Measurements from ENCODE around the gene B3GNT4. TPM values are rescaled to one million over a fixed set of nuclear protein-coding genes. Genes with fewer than 3 reads are reported as not detected.

B3GNT4 gene
- total RNA-seq, result not detected
- polyA plus RNA-seq (2013, experiment 1 of 2), result 0.88 TPM
- polyA plus RNA-seq (2013, experiment 2 of 2), result 1.8 TPM
- total RNA-seq, result 0 to 2.7 (median 0.50) reads per million in 172 experiments

DNA sequence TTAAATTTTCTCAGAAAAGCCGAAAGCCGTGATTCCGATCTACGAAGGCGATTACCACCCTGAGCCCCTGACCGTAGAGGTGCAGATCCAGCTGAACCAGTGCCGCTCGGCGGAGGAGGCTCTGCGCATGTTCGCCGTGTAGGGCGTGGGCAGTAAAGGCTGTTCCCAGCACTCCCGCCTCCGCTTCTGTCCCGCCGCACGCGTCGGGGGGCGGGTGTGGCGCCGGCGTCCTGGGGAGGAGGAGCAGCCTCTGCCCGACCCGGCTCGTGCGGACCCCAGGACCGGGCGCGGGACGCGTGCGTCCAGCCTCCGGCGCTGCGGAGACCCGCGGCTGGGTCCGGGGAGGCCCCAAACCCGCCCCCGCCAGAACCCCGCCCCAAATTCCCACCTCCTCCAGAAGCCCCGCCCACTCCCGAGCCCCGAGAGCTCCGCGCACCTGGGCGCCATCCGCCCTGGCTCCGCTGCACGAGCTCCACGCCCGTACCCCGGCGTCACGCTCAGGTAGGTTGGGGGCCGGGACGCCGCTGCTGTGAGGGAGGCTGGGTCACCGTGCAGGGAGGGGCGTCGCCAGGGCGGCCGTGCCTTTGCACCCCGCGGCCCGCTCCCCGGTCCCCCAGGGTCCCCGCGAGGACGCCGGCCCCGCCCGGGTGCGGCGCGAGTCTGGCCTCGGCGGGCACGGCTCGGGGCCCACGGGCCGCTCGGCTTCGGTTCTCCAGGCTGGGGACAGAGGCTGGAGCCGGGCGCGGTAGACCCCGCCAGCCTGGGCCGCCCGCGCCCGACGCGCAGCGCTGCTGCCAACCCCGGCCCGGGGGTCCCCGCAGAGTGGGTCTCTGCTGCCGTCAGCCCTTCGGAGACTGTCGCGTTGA lies at the start of gene B3GNT4:
B3GNT4 (plus strand) TSS at position 409 of the 866 bp plus-strand sequence. CDS start 910 bp downstream, outside the sequence.
- ChIA-PET POLR2A (interaction anchor here (1.1 to 1.8 kb wide), 6 partner anchors 20 to 763 kb away, joined by 3 to 11 read pairs (median 3); partner anchors contain the start of genes ABCB9, DIABLO, MLXIP and RSRC2), CTCF (no interaction called here)
- H3K27ac ChIP-seq (ENCODE audit: low read depth in 1 of 2, low read length in 2 of 2), result no peak within 1 kb of the TSS
- H3K4me3 ChIP-seq (ENCODE audit: low read length), result peak within 1 kb of the TSS; percentile 65
- peaks cover 12% of the 10 kb centered on the region for H3K36me3 ChIP-seq (ENCODE audit: insufficient read depth, low read length)
- Mint-ChIP-seq H3K36me3 (ENCODE audit: low read depth) (peaks cover 13% of the 10 kb centered on the region), H3K27ac (peak within 1 kb of the TSS; percentile 3), H3K9me3 (no peaks in the 10 kb centered on the region), H3K4me3 (peak within 1 kb of the TSS; percentile 83), H3K4me1 (ENCODE audit: low read depth) (peaks cover 12% of the 10 kb centered on the region), H3K27me3 (no peaks in the 10 kb centered on the region)
- intact Hi-C loops (cut with DNase I, micrococcal nuclease), result loop anchor here in 1 of 2 experiments (2.0 kb wide), 1 partner anchor 21 kb away; no protein-coding TSS in a partner anchor
- H3K9me3 ChIP-seq (ENCODE audit: control insufficient read depth in 1 of 2, insufficient read depth in 1 of 2, low read length in 2 of 2), result no peaks in the 10 kb centered on the region
- peaks cover 14% of the 10 kb centered on the region for H3K4me1 ChIP-seq (ENCODE audit: insufficient read depth, low read length)
- TF ChIP-seq, protein P1, sequence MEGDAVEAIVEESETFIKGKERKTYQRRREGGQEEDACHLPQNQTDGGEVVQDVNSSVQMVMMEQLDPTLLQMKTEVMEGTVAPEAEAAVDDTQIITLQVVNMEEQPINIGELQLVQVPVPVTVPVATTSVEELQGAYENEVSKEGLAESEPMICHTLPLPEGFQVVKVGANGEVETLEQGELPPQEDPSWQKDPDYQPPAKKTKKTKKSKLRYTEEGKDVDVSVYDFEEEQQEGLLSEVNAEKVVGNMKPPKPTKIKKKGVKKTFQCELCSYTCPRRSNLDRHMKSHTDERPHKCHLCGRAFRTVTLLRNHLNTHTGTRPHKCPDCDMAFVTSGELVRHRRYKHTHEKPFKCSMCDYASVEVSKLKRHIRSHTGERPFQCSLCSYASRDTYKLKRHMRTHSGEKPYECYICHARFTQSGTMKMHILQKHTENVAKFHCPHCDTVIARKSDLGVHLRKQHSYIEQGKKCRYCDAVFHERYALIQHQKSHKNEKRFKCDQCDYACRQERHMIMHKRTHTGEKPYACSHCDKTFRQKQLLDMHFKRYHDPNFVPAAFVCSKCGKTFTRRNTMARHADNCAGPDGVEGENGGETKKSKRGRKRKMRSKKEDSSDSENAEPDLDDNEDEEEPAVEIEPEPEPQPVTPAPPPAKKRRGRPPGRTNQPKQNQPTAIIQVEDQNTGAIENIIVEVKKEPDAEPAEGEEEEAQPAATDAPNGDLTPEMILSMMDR (IDR thresholded peaks at IDR 0.05), result no peak
- ATAC-seq (ENCODE audit: poor library complexity) (peak; percentile 81), DNase-seq (peak; percentile 50 to 85 (median 70))
- H3K27me3 ChIP-seq (ENCODE audit: control insufficient read depth in 1 of 2, insufficient read depth in 2 of 2, low read length in 2 of 2), result peaks cover 7 to 12% of the 10 kb centered on the region in 2 experiments

DNA sequence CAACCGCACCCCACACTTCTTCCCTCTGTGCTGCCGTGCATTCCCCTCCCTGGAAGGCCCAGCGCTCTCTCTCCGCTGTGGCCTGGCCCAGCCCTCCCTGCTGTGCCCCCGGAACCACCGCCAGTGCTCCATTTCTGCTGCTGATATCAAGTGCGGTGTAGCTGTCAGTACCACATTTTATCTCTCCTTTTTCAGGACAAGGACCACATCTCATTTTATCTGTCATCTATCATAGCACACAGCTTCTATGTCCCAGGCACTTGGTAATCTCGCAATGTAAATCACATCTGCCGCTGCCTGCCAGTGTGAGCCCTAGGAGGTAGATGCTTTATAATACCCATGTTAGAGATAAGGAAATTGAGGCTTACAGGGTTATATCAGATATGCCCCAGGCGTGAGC lies 47.8 kb upstream of the B3GNT4 start:
- Mint-ChIP-seq H3K36me3 (ENCODE audit: low read depth) (no peaks in the 10 kb centered on the region), H3K4me3 (no peak overlapping the region), H3K9me3 (no peaks in the 10 kb centered on the region), H3K27me3 (no peaks in the 10 kb centered on the region), H3K4me1 (ENCODE audit: low read depth) (no peaks in the 10 kb centered on the region), H3K27ac (no peak overlapping the region)
- ATAC-seq (ENCODE audit: poor library complexity) (no peak), DNase-seq (no peak)
- Histone ChIP-seq H3K9me3 (ENCODE audit: control insufficient read depth in 1 of 2, insufficient read depth in 1 of 2, low read length in 2 of 2) (no peaks in the 10 kb centered on the region), H3K4me3 (ENCODE audit: low read length) (no peak overlapping the region), H3K36me3 (ENCODE audit: insufficient read depth, low read length) (no peaks in the 10 kb centered on the region), H3K27ac (ENCODE audit: low read depth in 1 of 2, low read length in 2 of 2) (no peak overlapping the region), H3K27me3 (ENCODE audit: control insufficient read depth in 1 of 2, insufficient read depth in 2 of 2, low read length in 2 of 2) (no peaks in the 10 kb centered on the region), H3K4me1 (ENCODE audit: insufficient read depth, low read length) (no peaks in the 10 kb centered on the region)
- POLR2A ChIA-PET, result no interaction called here
- TF ChIP-seq, protein P1 (IDR thresholded peaks at IDR 0.05), result no peak
- intact Hi-C loops (cut with DNase I, micrococcal nuclease), result no loop called here
- CTCF ChIA-PET, result no interaction called here

DNA sequence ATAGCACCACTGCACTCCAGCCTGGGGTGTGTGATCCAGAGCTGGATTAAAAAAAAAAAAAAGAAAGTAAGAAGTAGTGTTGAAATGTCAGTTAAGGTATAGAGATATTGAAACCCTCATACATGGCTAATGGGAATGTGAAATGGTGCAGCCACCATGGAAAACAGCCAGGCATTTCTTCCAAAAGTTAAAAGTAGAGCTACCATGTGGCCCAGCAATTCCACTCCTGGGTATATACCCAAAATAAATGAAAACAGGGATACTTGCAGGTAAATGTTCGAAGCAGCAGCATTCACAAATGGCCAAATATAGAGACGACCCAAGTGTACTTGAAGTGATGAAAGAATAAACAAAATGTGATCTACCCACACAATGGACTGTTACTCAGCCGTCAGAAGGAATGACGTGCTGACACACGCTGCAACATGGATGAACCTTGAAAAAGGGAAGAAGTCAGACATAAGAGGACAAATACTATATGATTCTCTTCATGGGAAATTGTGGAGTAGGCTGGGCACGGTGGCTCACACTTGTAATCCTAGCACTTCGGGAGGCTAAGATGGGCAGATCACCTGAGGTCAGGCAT lies 44.7 kb upstream of the B3GNT4 start:
- H3K36me3 ChIP-seq (ENCODE audit: insufficient read depth, low read length), result no peaks in the 10 kb centered on the region
- POLR2A ChIA-PET, result interaction anchor here (0.6 kb wide), 1 partner anchor 251 kb away, joined by 4 read pairs; no protein-coding TSS in a partner anchor
- CTCF ChIA-PET, result no interaction called here
- no peaks in the 10 kb centered on the region for H3K4me1 Mint-ChIP-seq (ENCODE audit: low read depth)
- no peak overlapping the region for H3K4me3 ChIP-seq (ENCODE audit: low read length)
- TF ChIP-seq, protein P1 (IDR thresholded peaks at IDR 0.05), result no peak
- intact Hi-C loops (cut with DNase I, micrococcal nuclease), result no loop called here
- H3K4me1 ChIP-seq (ENCODE audit: insufficient read depth, low read length), result peaks cover 4% of the 10 kb centered on the region
- no peaks in the 10 kb centered on the region for H3K9me3 ChIP-seq (ENCODE audit: control insufficient read depth in 1 of 2, insufficient read depth in 1 of 2, low read length in 2 of 2)
- no peaks in the 10 kb centered on the region for H3K36me3 Mint-ChIP-seq (ENCODE audit: low read depth)
- DNase-seq, result no peak
- no peak overlapping the region for H3K27ac ChIP-seq (ENCODE audit: low read depth in 1 of 2, low read length in 2 of 2)
- no peaks in the 10 kb centered on the region for H3K27me3 Mint-ChIP-seq
- ATAC-seq (ENCODE audit: poor library complexity), result no peak
- H3K27me3 ChIP-seq (ENCODE audit: control insufficient read depth in 1 of 2, insufficient read depth in 2 of 2, low read length in 2 of 2), result no peaks in the 10 kb centered on the region
- H3K9me3 Mint-ChIP-seq, result no peaks in the 10 kb centered on the region
- H3K27ac Mint-ChIP-seq, result no peak overlapping the region
- no peak overlapping the region for H3K4me3 Mint-ChIP-seq
